GM12878 (cell line): ENCODE measurements around the gene AHNAK. TPM values are rescaled to one million over a fixed set of nuclear protein-coding genes. Genes with fewer than 3 reads are reported as not detected.

Source experiments
- ATAC-seq: fragments of 200-7000 bp; cut with Tn5 transposase; 3 replicates; pipeline ENCODE4 v1.9.1; 2020; ENCODE audit warnings: mild to moderate bottlenecking, moderate library complexity
- BruUV-seq: library from RNA; stranded (reverse); fragments of 400-500 nt; replicated peaks from 2 replicates; lab custom pipeline; 2021; lab: Mats Ljungman, UMichigan
- CTCF ChIA-PET: fragments of 300-600 bp; sonication (Branson Sonifier 250); formaldehyde crosslinking; extraction: SDS; loops from one replicate; lab custom pipeline; 2021; ENCODE audit warnings: inconsistent platforms; lab: Yijun Ruan, JAX
- POLR2A ChIA-PET: fragments of 350-600 bp; formaldehyde crosslinking; extraction: SDS; loops from one replicate; lab custom pipeline; 2021; ENCODE audit warnings: inconsistent platforms; lab: Charles Lee
- RAD21 ChIA-PET: fragments of 300-600 bp; sonication (Branson Sonifier 250); formaldehyde crosslinking; loops from one replicate; lab custom pipeline; 2023; ENCODE audit warnings: antibody characterized with exemption; ENCODE audit not compliant: unreplicated experiment; lab: Charles Lee
- SMC1A ChIA-PET: fragments of 300-600 bp; sonication (Branson Sonifier 250); formaldehyde crosslinking; loops from one replicate; lab custom pipeline; 2023; ENCODE audit not compliant: unreplicated experiment, uncharacterized antibody; lab: Charles Lee
- DNase-seq: peaks from one replicate; pipeline ENCODE4 v3.0.0-alpha.2; 2011; ENCODE audit warnings: low read depth, low spot score
- FAIRE-seq: peaks from 3 replicates; lab custom pipeline; 2011; peaks lifted over from hg19 to GRCh38; lab: Jason Lieb, UNC
- H2AFZ ChIP-seq: 2 replicates; pipeline ENCODE4 v1.6.0; 2011; ENCODE audit warnings: low read depth, low read length, control low read depth; ENCODE audit not compliant: control insufficient read depth
- H3K27ac ChIP-seq: 2 replicates; pipeline ENCODE4 v1.5.1; 2011; ENCODE audit warnings: control low read depth; ENCODE audit not compliant: control insufficient read depth, insufficient read depth
- H3K27me3 ChIP-seq, 2 experiments: replicated peaks in 1 of 2; 2 replicates each; pipeline versions ENCODE4 v1.6.0 to v1.6.1; 2011; ENCODE audit warnings: low read length in 1 of 2; ENCODE audit not compliant: control insufficient read depth in 2 of 2, insufficient read depth in 2 of 2
- H3K36me3 ChIP-seq, 2 experiments: 2 replicates each; pipeline ENCODE4 v1.5.1; 2011; ENCODE audit warnings: low read length in 1 of 2; ENCODE audit not compliant: control insufficient read depth in 2 of 2, insufficient read depth in 2 of 2
- H3K4me1 ChIP-seq: 2 replicates; pipeline ENCODE4 v1.6.1; 2011; ENCODE audit warnings: mild to moderate bottlenecking, low read length, moderate library complexity, mixed read lengths; ENCODE audit not compliant: control insufficient read depth, insufficient read depth
- H3K4me2 ChIP-seq: 2 replicates; pipeline ENCODE4 v1.6.0; 2011; ENCODE audit warnings: control low read depth; ENCODE audit not compliant: control insufficient read depth, insufficient read depth
- H3K4me3 ChIP-seq: fragments of 200-600 bp; sonication (generic); 2 replicates; pipeline ENCODE4 v1.5.1; 2016
- H3K79me2 ChIP-seq: 2 replicates; pipeline ENCODE4 v1.6.0; 2011; ENCODE audit warnings: low read length; ENCODE audit not compliant: control insufficient read depth, insufficient read depth
- H3K9ac ChIP-seq: 2 replicates; pipeline ENCODE4 v1.8.0; 2011; ENCODE audit warnings: low read length, control low read depth, mixed read lengths; ENCODE audit not compliant: control insufficient read depth, insufficient read depth
- H3K9me3 ChIP-seq: replicated peaks from 3 replicates; pipeline ENCODE4 v1.5.1; 2011; ENCODE audit warnings: mild to moderate bottlenecking, low read length; ENCODE audit not compliant: control insufficient read depth, insufficient read depth
- H4K20me1 ChIP-seq: 2 replicates; pipeline ENCODE4 v1.6.0; 2011; ENCODE audit not compliant: control insufficient read depth, insufficient read depth
- BACH1 ChIP-seq: fragments of 450-650 bp; IDR thresholded peaks from 2 replicates; pipeline ENCODE4 v1.6.1; 2017; ENCODE audit warnings: mild to moderate bottlenecking, borderline replicate concordance
- BHLHE40 ChIP-seq, 2 experiments: fragments of 450-650 bp in 1 of 2; IDR thresholded peaks; 2 replicates each; pipeline ENCODE4 v1.6.1; 2011 to 2017; ENCODE audit warnings: low read depth in 2 of 2, borderline replicate concordance in 1 of 2, improper control_type of control experiment in 1 of 2, low read length in 1 of 2, mild to moderate bottlenecking in 1 of 2
- EZH2 ChIP-seq: IDR thresholded peaks from 2 replicates; pipeline ENCODE4 v1.6.1; 2012; ENCODE audit warnings: low read depth, mild to moderate bottlenecking, control low read depth, inconsistent platforms, low read length, borderline replicate concordance; ENCODE audit not compliant: control insufficient read depth
- HDAC6 ChIP-seq: fragments of 200-600 bp; sonication (generic); IDR thresholded peaks from one replicate; pipeline ENCODE4 v1.8.0; 2017; ENCODE audit warnings: antibody characterized with exemption; ENCODE audit not compliant: unreplicated experiment
- IKZF1 ChIP-seq: fragments of 450-650 bp; conservative IDR thresholded peaks from 2 replicates; pipeline ENCODE4 v1.6.1; 2017; ENCODE audit warnings: antibody characterized with exemption, mild to moderate bottlenecking
- KAT2A ChIP-seq: conservative IDR thresholded peaks from 2 replicates; pipeline ENCODE4 v1.6.1; 2011; ENCODE audit warnings: low read depth, low read length; ENCODE audit not compliant: control insufficient read depth
- MTA2 ChIP-seq: fragments of 450-650 bp; IDR thresholded peaks from 2 replicates; pipeline ENCODE4 v1.6.1; 2016; ENCODE audit warnings: low read depth, mild to moderate bottlenecking, moderate library complexity
- MTA3 ChIP-seq: IDR thresholded peaks from 2 replicates; pipeline ENCODE4 v1.6.1; 2012; ENCODE audit warnings: low read length, inconsistent platforms, borderline replicate concordance
- NBN ChIP-seq: fragments of 450-650 bp; IDR thresholded peaks from 2 replicates; pipeline ENCODE4 v1.6.1; 2016
- NR2C1 ChIP-seq: fragments of 450-650 bp; IDR thresholded peaks from 2 replicates; pipeline ENCODE4 v1.6.1; 2017; ENCODE audit warnings: antibody characterized with exemption, mild to moderate bottlenecking, moderate library complexity
- NR2C2 ChIP-seq: IDR thresholded peaks from 2 replicates; pipeline ENCODE4 v1.6.1; 2011; ENCODE audit warnings: borderline replicate concordance, low read depth; ENCODE audit not compliant: control insufficient read depth, insufficient read length
- NRF1 ChIP-seq: conservative IDR thresholded peaks from 2 replicates; pipeline ENCODE4 v1.6.1; 2011; ENCODE audit warnings: mild to moderate bottlenecking, low read depth, low read length, improper control_type of control experiment
- POLR2A ChIP-seq: IDR thresholded peaks from 2 replicates; pipeline ENCODE4 v1.6.1; 2011; ENCODE audit warnings: low read depth, mild to moderate bottlenecking, low read length
- STAT1 ChIP-seq: fragments of 450-650 bp; conservative IDR thresholded peaks from 2 replicates; pipeline ENCODE4 v1.6.1; 2014; ENCODE audit warnings: antibody characterized with exemption, mild to moderate bottlenecking
- WGBS: methylation state at CpG from one replicate; pipeline ENCODE4 v1.1.6; 2016; ENCODE audit warnings: low lambda C conversion rate; ENCODE audit not compliant: insufficient replicate concordance, insufficient coverage; ENCODE audit errors: missing lambda C conversion rate; 5-methylcytosine and 5-hydroxymethylcytosine counted together
- in situ Hi-C: fragments of 300-500 bp; cut with MboI; formaldehyde crosslinking; loops from 9 replicates; pipeline ENCODE4 v1.14.3; 2018; ENCODE audit warnings: mixed read lengths
- intact Hi-C: fragments of 100-400 bp; cut with micrococcal nuclease; formaldehyde crosslinking; loops from one replicate; pipeline ENCODE4 v1.14.2; 2022; ENCODE audit not compliant: unreplicated experiment
- polyA plus RNA-seq, 11 experiments: library from polyadenylated mRNA; depleted of rRNA in 4 of 11; unstranded in 6 of 11; stranded (reverse) in 5 of 11; fragments of >200 nt; fragmentation: Nextera tagmentation in 4 of 11; fragmentation: Illumina TruSeq in 1 of 11; extraction: Ambion mirVana in 4 of 11; extraction: Trizol in 1 of 11; gene quantifications; 1 replicate in 1 of 11; 2 replicates in 10 of 11; pipeline versions ENCODE4 v1.2.1 to v1.2.3, GENCODE V29; 2011 to 2016; ENCODE audit warnings: inconsistent platforms in 2 of 11, missing spikeins in 2 of 11, low read depth in 1 of 11
- total RNA-seq, 4 experiments: library from RNA; depleted of rRNA in 3 of 4; stranded (reverse); fragments of >200 nt in 3 of 4; fragmentation: Illumina TruSeq in 1 of 4; extraction: Trizol in 1 of 4; gene quantifications; 2 replicates each; pipeline versions ENCODE4 v1.2.1 to v1.2.3, GENCODE V29; 2013 to 2021
- TF ChIP-seq, protein P1 (sequence below): fragments of 450-650 bp; IDR thresholded peaks from 2 replicates; pipeline ENCODE4 v1.6.1; 2018; ENCODE audit warnings: borderline replicate concordance, mild to moderate bottlenecking; ENCODE audit not compliant: partially characterized antibody

Gene AHNAK
- total and polyA plus RNA-seq, 10 of the 15 experiments (the other 5 are each of a cell fraction or from before 2014, with no cell fraction given), result 0.76 to 90.3 (median 19.4) TPM

DNA sequence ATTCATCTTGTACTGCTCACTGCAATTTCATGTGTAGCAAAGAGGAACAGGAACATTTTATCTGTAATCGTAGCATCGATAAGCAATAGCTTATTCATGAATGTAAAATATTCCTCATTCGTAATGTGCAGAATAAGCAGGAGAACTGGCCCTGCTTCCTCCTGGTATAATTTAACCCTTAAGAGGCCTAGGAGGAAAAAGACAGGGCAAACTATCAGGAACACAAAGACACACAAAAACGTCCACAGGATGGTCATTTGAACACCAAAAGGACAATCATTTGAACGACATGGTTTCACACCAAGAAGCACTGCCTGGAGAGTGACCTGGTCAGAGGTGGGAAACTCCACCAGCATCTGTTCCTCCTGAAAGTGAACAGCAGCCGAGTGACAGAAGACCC is 63.9 kb downstream of the AHNAK start (continued):
- no peak for TF ChIP-seq NRF1

DNA sequence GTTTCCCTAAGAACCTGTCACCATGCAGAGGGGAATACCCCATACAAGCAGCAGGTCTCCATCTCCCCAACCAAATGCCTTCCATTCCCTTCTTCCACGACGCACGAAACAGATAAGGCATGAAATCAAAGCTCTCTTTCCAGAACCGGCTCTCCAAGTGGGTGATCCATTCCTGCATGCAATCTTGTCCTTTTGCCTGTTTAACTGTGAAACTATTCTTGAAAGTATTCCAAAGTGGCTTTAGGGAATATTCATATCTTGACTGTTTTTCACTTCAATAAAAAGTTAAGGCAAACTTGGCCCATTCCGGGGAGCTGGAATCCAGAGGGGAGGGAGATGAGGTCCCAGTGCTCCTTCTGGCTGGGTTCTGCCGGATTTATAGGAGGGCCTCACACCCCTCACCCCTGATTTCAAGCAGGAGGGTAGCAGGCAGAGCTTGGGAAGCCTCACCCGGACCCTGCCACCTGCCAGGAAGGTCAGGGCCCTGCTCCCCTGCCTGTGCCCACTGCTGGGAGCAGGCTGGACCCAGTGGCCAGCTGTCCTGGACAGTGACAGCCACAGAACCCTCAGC is 66.9 kb downstream of the AHNAK start:
- in situ Hi-C loops, result no loop called here

More for the DNA sequence above, 66.9 kb downstream of the AHNAK start:
- ChIA-PET SMC1A (interaction anchor here (1.0 kb wide), 1 partner anchor 35 kb away, joined by 3 read pairs; no protein-coding TSS in a partner anchor), CTCF (interaction anchor here (1.2 kb wide), 1 partner anchor 15 kb away, joined by 3 read pairs; no protein-coding TSS in a partner anchor), POLR2A (no interaction called here), RAD21 (no interaction called here)
- no peak overlapping the region for H3K4me3 ChIP-seq
- H3K4me2 ChIP-seq, result no peak overlapping the region
- H2AFZ ChIP-seq, result no peak overlapping the region
- no peaks in the 10 kb centered on the region for H4K20me1 ChIP-seq
- ATAC-seq (no peak), DNase-seq (no peak), FAIRE-seq (no peak)
- WGBS, result 55% methylated on average over 7 of the region's 7 CpGs
- H3K9me3 ChIP-seq, result no peaks in the 10 kb centered on the region
- no TSS peak for BruUV-seq
- H3K9ac ChIP-seq, result no peak overlapping the region
- TF ChIP-seq IKZF1 (no peak), BHLHE40 (IDR thresholded peaks at IDR 0.05; ENCODE audit: borderline replicate concordance in 1 of 2, low read depth in 2 of 2, low read length in 1 of 2) (no peak), NBN (no peak), NR2C1 (no peak), KAT2A (no peak), HDAC6 (no peak), BACH1 (no peak), NR2C2 (no peak), STAT1 (no peak), MTA3 (no peak), MTA2 (no peak), EZH2 (no peak), POLR2A (no peak)
- TF ChIP-seq, protein P1, sequence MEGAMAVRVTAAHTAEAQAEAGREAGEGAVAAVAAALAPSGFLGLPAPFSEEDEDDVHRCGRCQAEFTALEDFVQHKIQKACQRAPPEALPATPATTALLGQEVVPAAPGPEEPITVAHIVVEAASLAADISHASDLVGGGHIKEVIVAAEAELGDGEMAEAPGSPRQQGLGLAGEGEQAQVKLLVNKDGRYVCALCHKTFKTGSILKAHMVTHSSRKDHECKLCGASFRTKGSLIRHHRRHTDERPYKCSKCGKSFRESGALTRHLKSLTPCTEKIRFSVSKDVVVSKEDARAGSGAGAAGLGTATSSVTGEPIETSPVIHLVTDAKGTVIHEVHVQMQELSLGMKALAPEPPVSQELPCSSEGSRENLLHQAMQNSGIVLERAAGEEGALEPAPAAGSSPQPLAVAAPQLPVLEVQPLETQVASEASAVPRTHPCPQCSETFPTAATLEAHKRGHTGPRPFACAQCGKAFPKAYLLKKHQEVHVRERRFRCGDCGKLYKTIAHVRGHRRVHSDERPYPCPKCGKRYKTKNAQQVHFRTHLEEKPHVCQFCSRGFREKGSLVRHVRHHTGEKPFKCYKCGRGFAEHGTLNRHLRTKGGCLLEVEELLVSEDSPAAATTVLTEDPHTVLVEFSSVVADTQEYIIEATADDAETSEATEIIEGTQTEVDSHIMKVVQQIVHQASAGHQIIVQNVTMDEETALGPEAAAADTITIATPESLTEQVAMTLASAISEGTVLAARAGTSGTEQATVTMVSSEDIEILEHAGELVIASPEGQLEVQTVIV, result no peak
- H3K36me3 ChIP-seq, result no peaks in the 10 kb centered on the region
- H3K27ac ChIP-seq, result no peak overlapping the region
- no peaks in the 10 kb centered on the region; a peak in 1 of 4 replicates for H3K27me3 ChIP-seq
- no peaks in the 10 kb centered on the region for H3K79me2 ChIP-seq
- H3K4me1 ChIP-seq, result no peaks in the 10 kb centered on the region
- intact Hi-C loops, result no loop called here
